Cardiac ventricle fibroblast (primary cell): ENCODE results near the gene EIF1AD. TPM values are rescaled to one million over a fixed set of nuclear protein-coding genes. Genes with fewer than 3 reads are reported as not detected.

Experiments
- total RNA-seq: library from RNA; depleted of rRNA; stranded (reverse); fragments of >200 nt; gene quantifications from 2 replicates; pipeline ENCODE4 v1.2.3, GENCODE V29; 2015

EIF1AD gene, protein sequence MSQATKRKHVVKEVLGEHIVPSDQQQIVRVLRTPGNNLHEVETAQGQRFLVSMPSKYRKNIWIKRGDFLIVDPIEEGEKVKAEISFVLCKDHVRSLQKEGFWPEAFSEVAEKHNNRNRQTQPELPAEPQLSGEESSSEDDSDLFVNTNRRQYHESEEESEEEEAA
- 20.5 and 21.6 TPM in 2 replicates for total RNA-seq

DNA sequence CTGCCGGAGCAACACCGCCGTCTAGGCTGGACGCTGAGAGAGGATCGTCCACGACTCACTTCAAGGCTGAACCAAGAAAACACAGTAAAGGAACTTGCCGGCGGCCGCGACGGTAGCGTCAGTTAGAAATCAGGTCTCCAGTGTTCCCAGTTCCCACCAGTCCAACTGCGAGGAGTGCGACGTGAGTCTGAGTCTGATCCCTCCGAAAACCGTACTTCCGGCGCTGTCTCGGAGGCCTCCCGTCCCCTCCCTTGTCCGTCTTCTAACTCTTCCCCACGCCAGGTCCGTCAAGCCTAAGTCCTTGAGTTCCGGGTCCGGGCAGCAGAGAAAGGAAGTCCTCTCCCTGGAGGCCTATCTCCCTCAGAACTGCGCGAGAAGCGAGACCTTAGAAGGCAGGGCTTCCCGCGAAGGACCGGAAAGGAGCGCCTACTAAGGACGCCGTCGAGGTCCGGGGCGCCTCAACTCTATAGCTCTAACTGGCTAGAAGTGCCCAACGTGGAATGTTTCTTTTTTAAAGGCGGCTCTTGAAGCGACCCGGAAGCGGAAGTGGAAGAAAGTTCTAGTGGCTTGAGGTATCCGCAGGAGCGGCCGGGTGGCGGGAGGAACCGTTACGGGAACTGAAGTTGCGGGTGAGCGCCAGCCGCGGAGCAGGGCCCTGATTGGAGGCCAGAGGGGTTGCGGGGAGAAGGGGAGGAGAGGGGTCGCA lies at the start of gene EIF1AD, which contains the start of gene BANF1:
Gene EIF1AD, minus strand, starts transcription at position 216 of the 706 bp plus-strand sequence. CDS start 1,768 bp downstream, outside the sequence.
Gene BANF1, plus strand, starts transcription at position 562 of the 706 bp plus-strand sequence. CDS start 748 bp downstream, outside the sequence.

DNA sequence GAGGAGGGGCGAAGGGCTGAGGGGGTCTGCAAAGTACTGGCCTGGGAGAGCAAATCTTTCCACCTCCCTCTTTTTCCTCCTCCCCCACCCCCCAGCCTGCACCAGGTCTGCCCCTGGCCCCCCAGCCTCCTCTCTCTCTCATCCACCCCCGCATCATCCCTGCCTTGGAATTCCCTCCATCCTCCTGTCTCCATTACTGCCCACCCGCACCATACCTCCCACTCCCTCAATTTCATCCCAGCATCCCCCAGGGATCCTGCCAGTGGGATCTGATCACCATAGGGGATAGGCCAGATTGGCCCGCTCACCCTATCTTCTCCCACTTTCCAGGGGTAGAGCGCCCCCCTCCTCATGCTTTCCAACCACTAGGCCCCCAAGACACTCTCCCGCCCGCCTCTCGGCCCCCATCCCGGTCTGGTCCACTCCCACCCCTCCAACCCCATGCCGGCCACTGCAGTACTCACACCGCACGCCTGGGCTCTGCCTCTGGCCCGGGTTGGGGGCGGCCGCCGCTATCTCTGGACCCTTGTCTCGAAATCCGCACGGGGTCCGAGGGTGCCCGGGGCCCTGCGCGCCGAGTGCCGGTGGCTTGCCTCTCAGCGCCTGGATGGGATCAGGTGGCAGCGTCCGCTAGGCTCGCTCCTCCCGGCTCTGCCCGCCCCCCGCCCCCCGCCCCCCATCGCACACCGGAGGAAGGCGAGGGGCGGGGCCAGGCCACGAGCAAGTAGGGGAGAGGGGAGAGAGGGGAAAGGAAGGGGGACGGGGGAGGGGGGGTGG lies 46.8 kb upstream of the EIF1AD start, which contains the start of gene GAL3ST3:
Gene GAL3ST3, minus strand, starts transcription at position 615 of the 777 bp plus-strand sequence. CDS start 3,746 bp downstream, outside the sequence.

DNA sequence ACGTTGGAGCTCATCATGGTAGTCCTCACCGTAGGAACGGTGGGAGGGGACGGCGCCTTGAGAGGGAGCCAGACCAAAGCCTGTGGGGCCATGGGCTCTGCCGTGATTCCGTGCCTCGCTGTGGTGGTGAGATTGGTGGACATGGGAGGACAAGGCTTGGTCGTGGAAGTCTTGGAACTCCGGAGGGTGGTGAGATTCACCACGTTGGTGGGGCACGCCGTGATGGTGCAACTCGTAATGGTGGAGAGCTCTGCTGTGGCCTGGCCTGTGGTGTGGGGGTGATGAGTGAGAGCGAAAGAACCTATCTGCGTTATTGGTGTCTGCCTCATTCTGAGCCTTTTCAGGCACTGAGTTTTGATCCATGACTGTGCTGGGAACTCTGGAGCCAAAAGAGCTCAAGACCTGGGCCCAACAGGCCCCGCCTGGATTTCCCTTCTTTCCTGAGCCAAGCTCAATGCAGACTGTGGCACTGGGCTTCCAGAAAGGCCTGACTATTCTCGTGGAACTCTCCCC lies 24.1 kb upstream of the EIF1AD start, which contains the start of gene CATSPER1:
Gene CATSPER1, minus strand, starts transcription at position 463 of the 513 bp plus-strand sequence. Its CDS starts 100 bp downstream, at position 363.

DNA sequence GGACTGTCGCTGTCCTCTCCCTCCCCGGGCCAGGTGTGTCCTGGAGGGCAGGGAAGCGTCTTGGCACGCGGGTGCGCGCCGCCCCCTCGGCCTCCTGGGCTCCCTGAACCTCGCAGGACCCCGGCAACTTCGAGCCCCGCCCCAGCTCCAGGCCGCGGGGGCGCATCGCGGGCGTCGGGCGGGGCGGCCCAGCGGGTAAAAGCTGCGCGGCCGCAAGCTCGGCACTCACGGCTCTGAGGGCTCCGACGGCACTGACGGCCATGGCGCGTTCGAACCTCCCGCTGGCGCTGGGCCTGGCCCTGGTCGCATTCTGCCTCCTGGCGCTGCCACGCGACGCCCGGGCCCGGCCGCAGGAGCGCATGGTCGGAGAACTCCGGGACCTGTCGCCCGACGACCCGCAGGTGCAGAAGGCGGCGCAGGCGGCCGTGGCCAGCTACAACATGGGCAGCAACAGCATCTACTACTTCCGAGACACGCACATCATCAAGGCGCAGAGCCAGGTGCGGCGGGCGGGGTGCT lies 9.9 kb upstream of the EIF1AD start, which contains the start of gene CST6:
Gene CST6, plus strand, starts transcription at position 224 of the 519 bp plus-strand sequence. Its CDS starts 37 bp downstream, at position 261.

DNA sequence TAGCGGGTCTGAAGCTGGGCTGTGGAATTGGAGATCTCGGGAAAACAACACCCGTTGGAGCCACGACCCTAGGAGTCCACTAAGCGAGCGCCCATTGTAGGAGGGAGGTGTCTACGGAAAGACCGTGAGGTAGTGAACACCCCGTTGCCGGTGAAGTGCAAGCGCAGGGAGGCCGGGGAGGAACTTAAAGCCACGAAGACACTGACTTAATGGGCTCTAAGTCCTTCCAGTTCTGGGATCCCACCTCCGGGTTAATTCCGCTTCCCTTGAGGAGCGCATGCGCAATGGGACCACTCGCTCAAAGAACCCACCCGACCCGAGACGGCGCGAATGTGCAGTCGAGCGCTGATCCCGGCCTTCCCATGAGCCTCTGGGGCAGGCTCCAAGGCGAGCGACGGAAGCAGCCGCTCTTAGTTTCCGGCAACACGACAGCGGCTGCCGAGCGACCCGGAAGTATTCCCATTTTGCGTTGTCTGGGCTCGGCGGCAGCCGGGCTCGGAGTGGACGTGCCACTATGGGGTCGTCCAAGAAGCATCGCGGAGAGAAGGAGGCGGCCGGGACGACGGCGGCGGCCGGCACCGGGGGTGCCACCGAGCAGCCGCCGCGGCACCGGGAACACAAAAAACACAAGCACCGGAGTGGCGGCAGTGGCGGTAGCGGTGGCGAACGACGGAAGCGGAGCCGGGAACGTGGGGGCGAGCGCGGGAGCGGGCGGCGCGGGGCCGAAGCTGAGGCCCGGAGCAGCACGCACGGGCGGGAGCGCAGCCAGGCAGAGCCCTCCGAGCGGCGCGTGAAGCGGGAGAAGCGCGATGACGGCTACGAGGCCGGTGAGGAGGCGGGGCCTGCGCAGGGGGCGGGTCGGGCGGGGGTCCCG lies 40.5 kb downstream of the EIF1AD start, which contains the start of gene SART1:
Gene SART1, plus strand, starts transcription at position 468 of the 874 bp plus-strand sequence. Its CDS starts 47 bp downstream, at position 515.

Other genes starting within 250 kb of the EIF1AD start
- gene AP5B1, start 221.2 kb downstream of the EIF1AD start, total RNA-seq: 11.8 and 12.2 TPM in 2 replicates
- not detected in 2 replicates for gene OVOL1, start 215.1 kb downstream of the EIF1AD start, total RNA-seq
- 3.4 and 3.9 TPM in 2 replicates for gene SNX32, start 168.2 kb downstream of the EIF1AD start, total RNA-seq
- gene CFL1, start 144.0 kb downstream of the EIF1AD start, total RNA-seq: 687 and 730 TPM in 2 replicates
- 16.9 and 27.2 TPM in 2 replicates for gene MUS81, start 141.7 kb downstream of the EIF1AD start, total RNA-seq
- gene EFEMP2, start 129.4 kb downstream of the EIF1AD start, total RNA-seq: 164 and 229 TPM in 2 replicates
- 2.4 TPM in 1 of 2 replicates, not detected in the other for gene CTSW, start 122.3 kb downstream of the EIF1AD start, total RNA-seq
- gene FIBP, start 113.7 kb downstream of the EIF1AD start, total RNA-seq: 104 and 109 TPM in 2 replicates
- 122 and 131 TPM in 2 replicates for gene CCDC85B, start 111.5 kb downstream of the EIF1AD start, total RNA-seq
- gene FOSL1, start 101.8 kb downstream of the EIF1AD start, total RNA-seq: 19.4 and 22.3 TPM in 2 replicates
- 22.6 and 30.1 TPM in 2 replicates for gene C11orf68, start 83.1 kb downstream of the EIF1AD start, total RNA-seq
- 145 and 147 TPM in 2 replicates for gene DRAP1, start 82.7 kb downstream of the EIF1AD start, total RNA-seq
- gene TSGA10IP, start 56.7 kb downstream of the EIF1AD start, total RNA-seq: not detected in 2 replicates
- gene SART1, start 40.4 kb downstream of the EIF1AD start, total RNA-seq: 47.9 and 101 TPM in 2 replicates
- gene BANF1, start 346 bp upstream of the EIF1AD start, total RNA-seq: 56.4 and 64.6 TPM in 2 replicates
- gene CST6, start 9.9 kb upstream of the EIF1AD start, total RNA-seq: 0.20 and 0.87 TPM in 2 replicates
- not detected in 2 replicates for gene CATSPER1, start 24.3 kb upstream of the EIF1AD start, total RNA-seq
- not detected in 2 replicates for gene GAL3ST3, start 47.0 kb upstream of the EIF1AD start, total RNA-seq
- gene SF3B2, start 50.2 kb upstream of the EIF1AD start, total RNA-seq: 109 and 119 TPM in 2 replicates
- 45.5 and 51.7 TPM in 2 replicates for gene PACS1, start 68.1 kb upstream of the EIF1AD start, total RNA-seq